Measurements from ENCODE around the gene XRCC3.

- TF ChIP-seq, protein P1, sequence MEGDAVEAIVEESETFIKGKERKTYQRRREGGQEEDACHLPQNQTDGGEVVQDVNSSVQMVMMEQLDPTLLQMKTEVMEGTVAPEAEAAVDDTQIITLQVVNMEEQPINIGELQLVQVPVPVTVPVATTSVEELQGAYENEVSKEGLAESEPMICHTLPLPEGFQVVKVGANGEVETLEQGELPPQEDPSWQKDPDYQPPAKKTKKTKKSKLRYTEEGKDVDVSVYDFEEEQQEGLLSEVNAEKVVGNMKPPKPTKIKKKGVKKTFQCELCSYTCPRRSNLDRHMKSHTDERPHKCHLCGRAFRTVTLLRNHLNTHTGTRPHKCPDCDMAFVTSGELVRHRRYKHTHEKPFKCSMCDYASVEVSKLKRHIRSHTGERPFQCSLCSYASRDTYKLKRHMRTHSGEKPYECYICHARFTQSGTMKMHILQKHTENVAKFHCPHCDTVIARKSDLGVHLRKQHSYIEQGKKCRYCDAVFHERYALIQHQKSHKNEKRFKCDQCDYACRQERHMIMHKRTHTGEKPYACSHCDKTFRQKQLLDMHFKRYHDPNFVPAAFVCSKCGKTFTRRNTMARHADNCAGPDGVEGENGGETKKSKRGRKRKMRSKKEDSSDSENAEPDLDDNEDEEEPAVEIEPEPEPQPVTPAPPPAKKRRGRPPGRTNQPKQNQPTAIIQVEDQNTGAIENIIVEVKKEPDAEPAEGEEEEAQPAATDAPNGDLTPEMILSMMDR (IDR thresholded peaks at IDR 0.05), result no peak
- TF ChIP-seq POLR2A (IDR thresholded peaks at IDR 0.05) (no peak), EP300 (IDR thresholded peaks at IDR 0.05) (no peak)
These were observed 20.7 kb downstream of the XRCC3 start for GRCh38 chr14:103694572-103695026.
